HepG2 (cell line): Measurements from ENCODE around the gene FAAP20. TPM values are rescaled to one million over a fixed set of nuclear protein-coding genes. Genes with fewer than 3 reads are reported as not detected.

Source experiments
- ETV5 ChIP-seq: IDR thresholded peaks from 2 replicates; pipeline ENCODE4 v1.6.1; 2018; ENCODE audit warnings: missing biosample characterization, missing genetic modification reagents, inconsistent platforms, borderline replicate concordance
- HNRNPK ChIP-seq: fragments of 200-400 bp; formaldehyde crosslinking; IDR thresholded peaks from 2 replicates; pipeline ENCODE4 v1.6.1; 2018; ENCODE audit warnings: low read length, low read depth, moderate library complexity, mild to moderate bottlenecking; ENCODE audit not compliant: poor library complexity, severe bottlenecking
- KDM1A ChIP-seq: IDR thresholded peaks from 2 replicates; pipeline ENCODE4 v1.6.1; 2016; ENCODE audit warnings: missing compliant biosample characterization
- KDM4B ChIP-seq: sonication (generic); formaldehyde crosslinking; IDR thresholded peaks from 2 replicates; pipeline ENCODE4 v1.4.0; 2020; ENCODE audit warnings: missing genetic modification reagents
- KIAA2018 ChIP-seq: sonication (generic); formaldehyde crosslinking; IDR thresholded peaks from 2 replicates; pipeline ENCODE4 v1.5.0; 2020; ENCODE audit warnings: mild to moderate bottlenecking, missing genetic modification reagents, borderline replicate concordance
- KLF16 ChIP-seq, 2 experiments: sonication (generic) in 1 of 2; formaldehyde crosslinking in 1 of 2; IDR thresholded peaks; 2 replicates each; pipeline versions ENCODE4 v1.6.1 to v1.8.0; 2016 to 2023; ENCODE audit warnings: missing genetic modification reagents in 2 of 2, missing compliant biosample characterization in 1 of 2
- MYNN ChIP-seq: sonication (generic); formaldehyde crosslinking; IDR thresholded peaks from 2 replicates; pipeline ENCODE4 v1.4.0; 2020; ENCODE audit warnings: mild to moderate bottlenecking, low read depth, missing genetic modification reagents
- PCBP1 ChIP-seq: fragments of 200-400 bp; formaldehyde crosslinking; IDR thresholded peaks from 2 replicates; pipeline ENCODE4 v1.6.1; 2017; ENCODE audit warnings: mild to moderate bottlenecking, low read depth, low read length, borderline replicate concordance
- SRY ChIP-seq: sonication (generic); formaldehyde crosslinking; IDR thresholded peaks from 2 replicates; pipeline ENCODE4 v1.8.0; 2022; ENCODE audit warnings: mild to moderate bottlenecking, missing genetic modification reagents
- ZFP1 ChIP-seq: IDR thresholded peaks from 2 replicates; pipeline ENCODE4 v1.6.1; 2016
- ZGPAT ChIP-seq: IDR thresholded peaks from 2 replicates; pipeline ENCODE4 v1.6.1; 2016; ENCODE audit warnings: mild to moderate bottlenecking
- ZNF512 ChIP-seq: sonication (generic); formaldehyde crosslinking; IDR thresholded peaks from 2 replicates; pipeline ENCODE4 v1.4.0; 2020; ENCODE audit warnings: mild to moderate bottlenecking, missing genetic modification reagents
- ZNF574 ChIP-seq: sonication (generic); formaldehyde crosslinking; IDR thresholded peaks from 2 replicates; pipeline ENCODE4 v1.4.0; 2020; ENCODE audit warnings: missing genetic modification reagents
- polyA plus RNA-seq, 8 experiments: library from polyadenylated mRNA; depleted of rRNA in 3 of 8; stranded (reverse) in 7 of 8; unstranded in 1 of 8; fragments of >200 nt; fragmentation: Illumina TruSeq in 4 of 8; extraction: Trizol in 4 of 8; gene quantifications; 2 replicates each; pipeline versions ENCODE4 v1.2.1 to v1.2.3, GENCODE V29; 2011 to 2016; ENCODE audit warnings: low read depth in 4 of 8, missing spikeins in 1 of 8, mixed read lengths in 1 of 8; ENCODE audit not compliant: insufficient read depth in 1 of 8
- total RNA-seq, 5 experiments: library from RNA; depleted of rRNA; stranded (reverse); fragments of >200 nt; fragmentation: Illumina TruSeq; extraction: Trizol; gene quantifications; 2 replicates each; pipeline ENCODE4 v1.2.3, GENCODE V29; 2016; ENCODE audit warnings: low read depth in 1 of 5

Gene FAAP20
- total and polyA plus RNA-seq, 2 of the 13 experiments (the other 11 are each of a cell fraction or from before 2014, with no cell fraction given) = 9.6 to 10.8 TPM

- no peak for TF ChIP-seq KIAA2018 (CRISPR knock-in tag)
- TF ChIP-seq MYNN (CRISPR knock-in tag) = no peak
- TF ChIP-seq ZGPAT (CRISPR knock-in tag) = peak; percentile 49; the same call in 1 of the 2 replicates
- 0 out of 2 replicates have a peak, but pooled peaks have one; percentile 44 for TF ChIP-seq ZFP1 (CRISPR knock-in tag)
- TF ChIP-seq SRY (CRISPR knock-in tag) = no peak; the same call in 1 of the 2 replicates
- no peak for TF ChIP-seq HNRNPK
- peak; percentile 88 for TF ChIP-seq ETV5
- TF ChIP-seq ZNF512 (CRISPR knock-in tag) = no peak
- peak; percentile 36; the same call in 1 of the 2 replicates for TF ChIP-seq ZNF574
- no peak for TF ChIP-seq KDM1A (CRISPR knock-in tag)
- 0 out of 2 replicates have a peak, but pooled peaks have one; percentile 35 for TF ChIP-seq PCBP1
- TF ChIP-seq KDM4B (CRISPR knock-in tag) = peak; percentile 79
- peak; percentile 71 to 79; a peak in 1 of 4 replicates for TF ChIP-seq KLF16 (CRISPR knock-in tag; IDR thresholded peaks at IDR 0.05)
Measured at GRCh38 chr1:2232255-2232915, 37.8 kb upstream of the FAAP20 start (continued).
